HT1080 (cell line): ENCODE measurements around the gene SAP25. TPM values are rescaled to one million over a fixed set of nuclear protein-coding genes. Genes with fewer than 3 reads are reported as not detected.
A peak's percentile ranks its signal among the peaks of the same experiment; 100 is the strongest.
"Not testable (repeated sequence)": the region's sequence is repeated elsewhere in the genome, so short reads cannot be mapped to it uniquely, and the experiment has no call there.

Source experiments
- DNase-seq: peaks from one replicate; pipeline ENCODE4 v3.0.0-alpha.2; 2015; ENCODE audit warnings: low read depth
- total RNA-seq: library from RNA; depleted of rRNA; stranded (reverse); fragments of >200 nt; shearing (Covaris generic); gene quantifications from 2 replicates; pipeline ENCODE4 v1.2.3, GENCODE V29; 2014

SAP25 gene
- total RNA-seq, 1 experiment from 2014 or later, result 1.6 TPM

GRCh38 chr7:100562195-100563099 is 11.3 kb downstream of the SAP25 start:
- DNase-seq, result no peak

GRCh38 chr7:100561491-100562194 is 12.1 kb downstream of the SAP25 start:
- DNase-seq, result no peak

GRCh38 chr7:100559127-100559526 is 14.6 kb downstream of the SAP25 start:
- no peak for DNase-seq

GRCh38 chr7:100556541-100556940 is 17.2 kb downstream of the SAP25 start:
- DNase-seq, result no peak

GRCh38 chr7:100555701-100556100 is 18.0 kb downstream of the SAP25 start:
- DNase-seq, result no peak

GRCh38 chr7:100553032-100553431 is 20.7 kb downstream of the SAP25 start:
- no peak for DNase-seq

- no peak for DNase-seq
These were observed 21.2 kb downstream of the SAP25 start for GRCh38 chr7:100552532-100552931.

GRCh38 chr7:100548446-100548845 is 25.3 kb downstream of the SAP25 start:
- not testable (repeated sequence) for DNase-seq

GRCh38 chr7:100547872-100548271 is 25.8 kb downstream of the SAP25 start:
- peak; percentile 53 for DNase-seq

GRCh38 chr7:100546926-100547800 is 26.5 kb downstream of the SAP25 start:
- DNase-seq, result no peak

- DNase-seq, result no peak
These were observed 27.4 kb downstream of the SAP25 start for GRCh38 chr7:100546129-100546925.

- peak; percentile 99 for DNase-seq
These were observed 28.2 kb downstream of the SAP25 start for GRCh38 chr7:100545360-100546128.

- no peak for DNase-seq
These were observed 28.7 kb downstream of the SAP25 start for GRCh38 chr7:100544967-100545359.

- no peak for DNase-seq
These were observed 29.3 kb downstream of the SAP25 start for GRCh38 chr7:100544386-100544785.

GRCh38 chr7:100543586-100543985 is 30.1 kb downstream of the SAP25 start:
- no peak for DNase-seq

GRCh38 chr7:100541309-100541708 is 32.4 kb downstream of the SAP25 start:
- not testable (repeated sequence) for DNase-seq

- DNase-seq, result no peak
These were observed 33.5 kb downstream of the SAP25 start for GRCh38 chr7:100540073-100540723.

GRCh38 chr7:100539436-100540006 is 34.2 kb downstream of the SAP25 start:
- no peak for DNase-seq
